ENCODE results near the gene MAML3. TPM values are rescaled to one million over a fixed set of nuclear protein-coding genes. Genes with fewer than 3 reads are reported as not detected.

MAML3 gene
- total and polyA plus RNA-seq, 2 experiments from 2014 or later = 1.7 to 6.5 TPM

DNA sequence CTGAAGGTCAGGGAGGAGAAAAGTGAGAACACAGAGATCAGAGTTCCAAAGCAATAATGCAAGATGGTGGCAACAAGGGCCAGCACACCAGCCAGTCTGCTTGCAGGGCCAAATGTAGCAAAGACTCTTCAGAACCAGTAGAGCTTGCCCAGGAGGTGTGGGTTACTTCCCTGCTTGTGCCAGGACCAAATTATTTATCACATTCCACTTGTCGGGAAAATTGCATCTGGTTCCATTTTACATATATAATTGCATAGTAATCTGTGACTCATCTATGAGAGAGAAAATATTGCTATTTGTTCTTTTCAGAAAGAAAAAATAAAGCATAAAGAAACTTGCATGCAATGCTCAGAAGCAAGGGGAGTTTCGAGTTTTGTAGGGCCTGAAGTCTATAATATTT, 41.4 kb downstream of the MAML3 start:
- Histone ChIP-seq H4K20me1 (replicated peaks; ENCODE audit: insufficient read depth) (no peaks in the 10 kb centered on the region), H3K36me3 (ENCODE audit: insufficient read depth) (no peaks in the 10 kb centered on the region), H3K9me2 (ENCODE audit: insufficient read depth) (no peaks in the 10 kb centered on the region), H3K79me2 (replicated peaks; ENCODE audit: insufficient read depth) (no peaks in the 10 kb centered on the region), H2AFZ (no peak overlapping the region), H3K27ac (ENCODE audit: low read depth) (no peak overlapping the region), H3K27me3 (ENCODE audit: insufficient read depth) (no peaks in the 10 kb centered on the region), H3K4me1 (ENCODE audit: insufficient read depth) (no peaks in the 10 kb centered on the region), H3K4me2 (no peak overlapping the region), H3F3A (replicated peaks; ENCODE audit: low read depth) (no peaks in the 10 kb centered on the region), H3K4me3 (no peak overlapping the region)
- H3K27me3 Mint-ChIP-seq (ENCODE audit: insufficient read depth, low read depth, poor library complexity) = no peaks in the 10 kb centered on the region
- ATAC-seq = no peak
- H3K36me3 Mint-ChIP-seq (ENCODE audit: low read depth) = no peaks in the 10 kb centered on the region
- no peaks in the 10 kb centered on the region for H3K9me3 Mint-ChIP-seq
- TF ChIP-seq, protein P1, sequence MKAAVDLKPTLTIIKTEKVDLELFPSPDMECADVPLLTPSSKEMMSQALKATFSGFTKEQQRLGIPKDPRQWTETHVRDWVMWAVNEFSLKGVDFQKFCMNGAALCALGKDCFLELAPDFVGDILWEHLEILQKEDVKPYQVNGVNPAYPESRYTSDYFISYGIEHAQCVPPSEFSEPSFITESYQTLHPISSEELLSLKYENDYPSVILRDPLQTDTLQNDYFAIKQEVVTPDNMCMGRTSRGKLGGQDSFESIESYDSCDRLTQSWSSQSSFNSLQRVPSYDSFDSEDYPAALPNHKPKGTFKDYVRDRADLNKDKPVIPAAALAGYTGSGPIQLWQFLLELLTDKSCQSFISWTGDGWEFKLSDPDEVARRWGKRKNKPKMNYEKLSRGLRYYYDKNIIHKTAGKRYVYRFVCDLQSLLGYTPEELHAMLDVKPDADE (IDR thresholded peaks at IDR 0.05) = no peak
- TF ChIP-seq EZH2phosphoT487 (IDR thresholded peaks at IDR 0.05; ENCODE audit: unreplicated experiment) = no peak
- TF ChIP-seq CREB1 (CRISPR knock-in tag; IDR thresholded peaks at IDR 0.05; ENCODE audit: low read depth) = no peak
- TF ChIP-seq STAT1 (IDR thresholded peaks at IDR 0.05; ENCODE audit: unreplicated experiment) = no peak
- no peak for TF ChIP-seq ZNF114 (CRISPR knock-in tag; IDR thresholded peaks at IDR 0.05)
- no peak for TF ChIP-seq EZH2 (IDR thresholded peaks at IDR 0.05; ENCODE audit: low read depth, unreplicated experiment)
- no peak for TF ChIP-seq ZNF331 (CRISPR knock-in tag; IDR thresholded peaks at IDR 0.05; ENCODE audit: low read depth)
- no peak for TF ChIP-seq JUNB (IDR thresholded peaks at IDR 0.05; ENCODE audit: unreplicated experiment)
- TF ChIP-seq, protein P2, sequence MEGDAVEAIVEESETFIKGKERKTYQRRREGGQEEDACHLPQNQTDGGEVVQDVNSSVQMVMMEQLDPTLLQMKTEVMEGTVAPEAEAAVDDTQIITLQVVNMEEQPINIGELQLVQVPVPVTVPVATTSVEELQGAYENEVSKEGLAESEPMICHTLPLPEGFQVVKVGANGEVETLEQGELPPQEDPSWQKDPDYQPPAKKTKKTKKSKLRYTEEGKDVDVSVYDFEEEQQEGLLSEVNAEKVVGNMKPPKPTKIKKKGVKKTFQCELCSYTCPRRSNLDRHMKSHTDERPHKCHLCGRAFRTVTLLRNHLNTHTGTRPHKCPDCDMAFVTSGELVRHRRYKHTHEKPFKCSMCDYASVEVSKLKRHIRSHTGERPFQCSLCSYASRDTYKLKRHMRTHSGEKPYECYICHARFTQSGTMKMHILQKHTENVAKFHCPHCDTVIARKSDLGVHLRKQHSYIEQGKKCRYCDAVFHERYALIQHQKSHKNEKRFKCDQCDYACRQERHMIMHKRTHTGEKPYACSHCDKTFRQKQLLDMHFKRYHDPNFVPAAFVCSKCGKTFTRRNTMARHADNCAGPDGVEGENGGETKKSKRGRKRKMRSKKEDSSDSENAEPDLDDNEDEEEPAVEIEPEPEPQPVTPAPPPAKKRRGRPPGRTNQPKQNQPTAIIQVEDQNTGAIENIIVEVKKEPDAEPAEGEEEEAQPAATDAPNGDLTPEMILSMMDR (conservative IDR thresholded peaks at IDR 0.05; ENCODE audit: low read depth in 2 of 2) = no peak
- no peak for TF ChIP-seq POLR2AphosphoS5 (IDR thresholded peaks at IDR 0.05; ENCODE audit: low read depth)
- TF ChIP-seq, protein P3, sequence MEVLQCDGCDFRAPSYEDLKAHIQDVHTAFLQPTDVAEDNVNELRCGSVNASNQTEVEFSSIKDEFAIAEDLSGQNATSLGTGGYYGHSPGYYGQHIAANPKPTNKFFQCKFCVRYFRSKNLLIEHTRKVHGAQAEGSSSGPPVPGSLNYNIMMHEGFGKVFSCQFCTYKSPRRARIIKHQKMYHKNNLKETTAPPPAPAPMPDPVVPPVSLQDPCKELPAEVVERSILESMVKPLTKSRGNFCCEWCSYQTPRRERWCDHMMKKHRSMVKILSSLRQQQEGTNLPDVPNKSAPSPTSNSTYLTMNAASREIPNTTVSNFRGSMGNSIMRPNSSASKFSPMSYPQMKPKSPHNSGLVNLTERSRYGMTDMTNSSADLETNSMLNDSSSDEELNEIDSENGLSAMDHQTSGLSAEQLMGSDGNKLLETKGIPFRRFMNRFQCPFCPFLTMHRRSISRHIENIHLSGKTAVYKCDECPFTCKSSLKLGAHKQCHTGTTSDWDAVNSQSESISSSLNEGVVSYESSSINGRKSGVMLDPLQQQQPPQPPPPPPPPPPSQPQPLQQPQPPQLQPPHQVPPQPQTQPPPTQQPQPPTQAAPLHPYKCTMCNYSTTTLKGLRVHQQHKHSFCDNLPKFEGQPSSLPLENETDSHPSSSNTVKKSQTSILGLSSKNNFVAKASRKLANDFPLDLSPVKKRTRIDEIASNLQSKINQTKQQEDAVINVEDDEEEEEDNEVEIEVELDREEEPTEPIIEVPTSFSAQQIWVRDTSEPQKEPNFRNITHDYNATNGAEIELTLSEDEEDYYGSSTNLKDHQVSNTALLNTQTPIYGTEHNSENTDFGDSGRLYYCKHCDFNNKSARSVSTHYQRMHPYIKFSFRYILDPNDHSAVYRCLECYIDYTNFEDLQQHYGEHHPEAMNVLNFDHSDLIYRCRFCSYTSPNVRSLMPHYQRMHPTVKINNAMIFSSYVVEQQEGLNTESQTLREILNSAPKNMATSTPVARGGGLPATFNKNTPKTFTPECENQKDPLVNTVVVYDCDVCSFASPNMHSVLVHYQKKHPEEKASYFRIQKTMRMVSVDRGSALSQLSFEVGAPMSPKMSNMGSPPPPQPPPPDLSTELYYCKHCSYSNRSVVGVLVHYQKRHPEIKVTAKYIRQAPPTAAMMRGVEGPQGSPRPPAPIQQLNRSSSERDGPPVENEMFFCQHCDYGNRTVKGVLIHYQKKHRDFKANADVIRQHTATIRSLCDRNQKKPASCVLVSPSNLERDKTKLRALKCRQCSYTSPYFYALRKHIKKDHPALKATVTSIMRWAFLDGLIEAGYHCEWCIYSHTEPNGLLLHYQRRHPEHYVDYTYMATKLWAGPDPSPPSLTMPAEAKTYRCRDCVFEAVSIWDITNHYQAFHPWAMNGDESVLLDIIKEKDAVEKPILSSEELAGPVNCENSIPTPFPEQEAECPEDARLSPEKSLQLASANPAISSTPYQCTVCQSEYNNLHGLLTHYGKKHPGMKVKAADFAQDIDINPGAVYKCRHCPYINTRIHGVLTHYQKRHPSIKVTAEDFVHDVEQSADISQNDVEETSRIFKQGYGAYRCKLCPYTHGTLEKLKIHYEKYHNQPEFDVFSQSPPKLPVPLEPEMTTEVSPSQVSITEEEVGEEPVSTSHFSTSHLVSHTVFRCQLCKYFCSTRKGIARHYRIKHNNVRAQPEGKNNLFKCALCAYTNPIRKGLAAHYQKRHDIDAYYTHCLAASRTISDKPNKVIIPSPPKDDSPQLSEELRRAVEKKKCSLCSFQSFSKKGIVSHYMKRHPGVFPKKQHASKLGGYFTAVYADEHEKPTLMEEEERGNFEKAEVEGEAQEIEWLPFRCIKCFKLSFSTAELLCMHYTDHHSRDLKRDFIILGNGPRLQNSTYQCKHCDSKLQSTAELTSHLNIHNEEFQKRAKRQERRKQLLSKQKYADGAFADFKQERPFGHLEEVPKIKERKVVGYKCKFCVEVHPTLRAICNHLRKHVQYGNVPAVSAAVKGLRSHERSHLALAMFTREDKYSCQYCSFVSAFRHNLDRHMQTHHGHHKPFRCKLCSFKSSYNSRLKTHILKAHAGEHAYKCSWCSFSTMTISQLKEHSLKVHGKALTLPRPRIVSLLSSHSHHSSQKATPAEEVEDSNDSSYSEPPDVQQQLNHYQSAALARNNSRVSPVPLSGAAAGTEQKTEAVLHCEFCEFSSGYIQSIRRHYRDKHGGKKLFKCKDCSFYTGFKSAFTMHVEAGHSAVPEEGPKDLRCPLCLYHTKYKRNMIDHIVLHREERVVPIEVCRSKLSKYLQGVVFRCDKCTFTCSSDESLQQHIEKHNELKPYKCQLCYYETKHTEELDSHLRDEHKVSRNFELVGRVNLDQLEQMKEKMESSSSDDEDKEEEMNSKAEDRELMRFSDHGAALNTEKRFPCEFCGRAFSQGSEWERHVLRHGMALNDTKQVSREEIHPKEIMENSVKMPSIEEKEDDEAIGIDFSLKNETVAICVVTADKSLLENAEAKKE (CRISPR knock-in tag; IDR thresholded peaks at IDR 0.05) = no peak
- no peak for TF ChIP-seq NANOG (IDR thresholded peaks at IDR 0.05; ENCODE audit: borderline replicate concordance)
- TF ChIP-seq, protein P4, sequence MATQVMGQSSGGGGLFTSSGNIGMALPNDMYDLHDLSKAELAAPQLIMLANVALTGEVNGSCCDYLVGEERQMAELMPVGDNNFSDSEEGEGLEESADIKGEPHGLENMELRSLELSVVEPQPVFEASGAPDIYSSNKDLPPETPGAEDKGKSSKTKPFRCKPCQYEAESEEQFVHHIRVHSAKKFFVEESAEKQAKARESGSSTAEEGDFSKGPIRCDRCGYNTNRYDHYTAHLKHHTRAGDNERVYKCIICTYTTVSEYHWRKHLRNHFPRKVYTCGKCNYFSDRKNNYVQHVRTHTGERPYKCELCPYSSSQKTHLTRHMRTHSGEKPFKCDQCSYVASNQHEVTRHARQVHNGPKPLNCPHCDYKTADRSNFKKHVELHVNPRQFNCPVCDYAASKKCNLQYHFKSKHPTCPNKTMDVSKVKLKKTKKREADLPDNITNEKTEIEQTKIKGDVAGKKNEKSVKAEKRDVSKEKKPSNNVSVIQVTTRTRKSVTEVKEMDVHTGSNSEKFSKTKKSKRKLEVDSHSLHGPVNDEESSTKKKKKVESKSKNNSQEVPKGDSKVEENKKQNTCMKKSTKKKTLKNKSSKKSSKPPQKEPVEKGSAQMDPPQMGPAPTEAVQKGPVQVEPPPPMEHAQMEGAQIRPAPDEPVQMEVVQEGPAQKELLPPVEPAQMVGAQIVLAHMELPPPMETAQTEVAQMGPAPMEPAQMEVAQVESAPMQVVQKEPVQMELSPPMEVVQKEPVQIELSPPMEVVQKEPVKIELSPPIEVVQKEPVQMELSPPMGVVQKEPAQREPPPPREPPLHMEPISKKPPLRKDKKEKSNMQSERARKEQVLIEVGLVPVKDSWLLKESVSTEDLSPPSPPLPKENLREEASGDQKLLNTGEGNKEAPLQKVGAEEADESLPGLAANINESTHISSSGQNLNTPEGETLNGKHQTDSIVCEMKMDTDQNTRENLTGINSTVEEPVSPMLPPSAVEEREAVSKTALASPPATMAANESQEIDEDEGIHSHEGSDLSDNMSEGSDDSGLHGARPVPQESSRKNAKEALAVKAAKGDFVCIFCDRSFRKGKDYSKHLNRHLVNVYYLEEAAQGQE (IDR thresholded peaks at IDR 0.05; ENCODE audit: unreplicated experiment) = no peak
- H3K27ac Mint-ChIP-seq = no peak overlapping the region
- no peak overlapping the region for H3K4me3 Mint-ChIP-seq
- no peak for DNase-seq (ENCODE audit: low spot score)
- H3K4me1 Mint-ChIP-seq = peaks cover 17% of the 10 kb centered on the region; the same call in 2 of the 3 replicates
